A549 treated with Hydrocortisone at 1 μM for 4 hours (cell line): ENCODE data around the gene RAP1B. TPM values are rescaled to one million over a fixed set of nuclear protein-coding genes. Genes with fewer than 3 reads are reported as not detected.

Experiments used
- total RNA-seq: library from RNA; stranded (reverse); fragments of 200-300 nt; extraction: Qiagen RNA extraction; gene quantifications from 5 replicates; pipeline ENCODE4 v1.2.3, GENCODE V29; 2022

The RAP1B gene
- total RNA-seq, result 173 to 243 TPM (median 178 TPM) in 5 replicates

GRCh38 chr12:68610370-68611093 lies at the start of gene RAP1B:
RAP1B (plus strand) TSS chr12:68610899; CDS start chr12:68648725, 37,826 bp downstream.

GRCh38 chr12:68686595-68687521 lies 76.2 kb downstream of the RAP1B start, which contains the start of gene NUP107:
NUP107 (plus strand) TSS chr12:68686978; CDS start chr12:68687066, 88 bp downstream.

Other genes with a start within 250 kb of the RAP1B start
- 54.9 to 80.9 TPM (median 63.4 TPM) in 5 replicates for gene NUP107, start 76.1 kb downstream of the RAP1B start, total RNA-seq
- 8.4 to 18.8 TPM (median 15.7 TPM) in 5 replicates for gene SLC35E3, start 135.3 kb downstream of the RAP1B start, total RNA-seq
- 53.3 to 61.4 TPM (median 55.4 TPM) in 5 replicates for gene MDM2, start 197.3 kb downstream of the RAP1B start, total RNA-seq